Mesenchymal stem cell (in vitro differentiated cells and primary cell): ENCODE results near the gene CAMK1D.

Source experiments
- DNase-seq: peaks from one replicate; pipeline ENCODE4 v3.0.0-alpha.2; 2013
- H2AFZ ChIP-seq: one replicate; pipeline ENCODE4 v1.6.1; 2013; ENCODE audit warnings: low read depth, mild to moderate bottlenecking, control low read depth, inconsistent platforms, low read length, moderate library complexity
- H2AK5ac ChIP-seq: 2 replicates; pipeline ENCODE4 v1.6.1; 2013; ENCODE audit warnings: low read length, moderate library complexity, mild to moderate bottlenecking, inconsistent platforms; ENCODE audit not compliant: severe bottlenecking
- H2BK120ac ChIP-seq: one replicate; pipeline ENCODE4 v1.6.1; 2013; ENCODE audit warnings: low read depth, mild to moderate bottlenecking, inconsistent platforms, low read length, moderate library complexity
- H2BK12ac ChIP-seq, 2 experiments: one replicate each; pipeline ENCODE4 v1.6.1; 2013; ENCODE audit warnings: inconsistent platforms in 2 of 2, low read length in 2 of 2, mild to moderate bottlenecking in 2 of 2, moderate library complexity in 2 of 2, control low read depth in 1 of 2
- H2BK15ac ChIP-seq: one replicate; pipeline ENCODE4 v1.6.1; 2013; ENCODE audit warnings: mild to moderate bottlenecking, low read depth, inconsistent platforms; ENCODE audit not compliant: poor library complexity, severe bottlenecking
- H2BK5ac ChIP-seq: 2 replicates; pipeline ENCODE4 v1.6.1; 2013; ENCODE audit warnings: low read depth, mild to moderate bottlenecking, low read length, control low read depth, inconsistent platforms; ENCODE audit not compliant: poor library complexity, severe bottlenecking
- H3K14ac ChIP-seq, 2 experiments: one replicate each; pipeline ENCODE4 v1.6.1; 2013; ENCODE audit warnings: inconsistent platforms in 2 of 2, low read length in 2 of 2, control low read depth in 1 of 2, mild to moderate bottlenecking in 1 of 2, moderate library complexity in 1 of 2
- H3K18ac ChIP-seq, 2 experiments: one replicate each; pipeline ENCODE4 v1.6.1; 2013; ENCODE audit warnings: inconsistent platforms in 2 of 2, low read length in 2 of 2, control low read depth in 1 of 2, low read depth in 1 of 2, mild to moderate bottlenecking in 1 of 2
- H3K23ac ChIP-seq, 2 experiments: one replicate each; pipeline ENCODE4 v1.6.1; 2013; ENCODE audit warnings: inconsistent platforms in 2 of 2, low read length in 2 of 2, mild to moderate bottlenecking in 2 of 2, moderate library complexity in 2 of 2, control low read depth in 1 of 2
- H3K27ac ChIP-seq: 2 replicates; pipeline ENCODE4 v1.5.1; 2013; ENCODE audit warnings: mild to moderate bottlenecking, moderate library complexity, low read length, control low read depth, inconsistent platforms; ENCODE audit not compliant: poor library complexity, severe bottlenecking
- H3K27me3 ChIP-seq, 2 experiments: 2 replicates each; pipeline versions ENCODE4 v1.6.1 to v1.7.0; 2013; ENCODE audit warnings: low read length in 2 of 2, mild to moderate bottlenecking in 2 of 2, moderate library complexity in 2 of 2, control low read depth in 1 of 2, inconsistent platforms in 1 of 2; ENCODE audit not compliant: control insufficient read depth in 1 of 2, insufficient read depth in 1 of 2
- H3K36me3 ChIP-seq, 2 experiments: 2 replicates each; pipeline versions ENCODE4 v1.6.1 to v1.7.0; 2013; ENCODE audit warnings: low read length in 2 of 2, control low read depth in 1 of 2, inconsistent platforms in 1 of 2, low read depth in 1 of 2, mild to moderate bottlenecking in 1 of 2; ENCODE audit not compliant: insufficient read depth in 2 of 2, control insufficient read depth in 1 of 2
- H3K4ac ChIP-seq, 2 experiments: one replicate each; pipeline ENCODE4 v1.6.1; 2013; ENCODE audit warnings: inconsistent platforms in 2 of 2, low read length in 2 of 2, mild to moderate bottlenecking in 2 of 2, moderate library complexity in 2 of 2, control low read depth in 1 of 2, low read depth in 1 of 2
- H3K4me1 ChIP-seq: 2 replicates; pipeline ENCODE4 v1.6.1; 2013; ENCODE audit warnings: low read depth, low read length, control low read depth; ENCODE audit not compliant: control insufficient read depth, insufficient read depth
- H3K4me2 ChIP-seq: 2 replicates; pipeline ENCODE4 v1.6.1; 2013; ENCODE audit warnings: low read length, mild to moderate bottlenecking, inconsistent platforms; ENCODE audit not compliant: poor library complexity, severe bottlenecking
- H3K4me3 ChIP-seq, 2 experiments: 2 replicates each; pipeline versions ENCODE4 v1.5.1 to v1.7.0; 2013; ENCODE audit warnings: low read length in 2 of 2, mild to moderate bottlenecking in 2 of 2, control low read depth in 1 of 2, low read depth in 1 of 2; ENCODE audit not compliant: insufficient read depth in 1 of 2
- H3K79me1 ChIP-seq: replicated peaks from 2 replicates; pipeline ENCODE4 v1.6.1; 2013; ENCODE audit warnings: mild to moderate bottlenecking, control low read depth, low read length, inconsistent platforms; ENCODE audit not compliant: poor library complexity, severe bottlenecking
- H3K9ac ChIP-seq: 2 replicates; pipeline ENCODE4 v1.7.0; 2013; ENCODE audit warnings: mild to moderate bottlenecking, low read length, moderate library complexity
- H3K9me3 ChIP-seq: 2 replicates; pipeline ENCODE4 v1.7.0; 2013; ENCODE audit warnings: mild to moderate bottlenecking, low read length; ENCODE audit not compliant: control insufficient read depth
- H4K8ac ChIP-seq: one replicate; pipeline ENCODE4 v1.6.1; 2013; ENCODE audit warnings: inconsistent platforms, mild to moderate bottlenecking, low read length, moderate library complexity
- H4K91ac ChIP-seq: one replicate; pipeline ENCODE4 v1.6.1; 2013; ENCODE audit warnings: mild to moderate bottlenecking, low read length, inconsistent platforms
- WGBS: methylation state at CpG from one replicate; pipeline ENCODE4 v1.1.7; 2013; ENCODE audit warnings: mixed read lengths; 5-methylcytosine and 5-hydroxymethylcytosine counted together

CAMK1D gene

GRCh38 chr10:12777840-12778585, 428.7 kb downstream of the CAMK1D start:
- Histone ChIP-seq H3K14ac (no peak overlapping the region), H2AK5ac (no peak overlapping the region)

GRCh38 chr10:12780634-12781601, 431.6 kb downstream of the CAMK1D start:
- H3K18ac ChIP-seq: no peak overlapping the region
- H3K27ac ChIP-seq: no peak overlapping the region
- peaks cover 0 to 23% of the 10 kb centered on the region in 2 experiments for H3K36me3 ChIP-seq
- DNase-seq: no peak
- no peaks in the 10 kb centered on the region for H3K4me1 ChIP-seq
- H2BK15ac ChIP-seq: no peak overlapping the region
- no peak overlapping the region for H4K91ac ChIP-seq
- WGBS: 90% methylated on average over 21 of the region's 22 CpGs
- H2BK5ac ChIP-seq: no peak overlapping the region
- no peak overlapping the region for H2AK5ac ChIP-seq
- no peaks in the 10 kb centered on the region for H3K9me3 ChIP-seq
- no peak overlapping the region for H4K8ac ChIP-seq
- H2AFZ ChIP-seq: no peak overlapping the region
- no peak overlapping the region for H3K4me3 ChIP-seq
- H2BK12ac ChIP-seq: no peak overlapping the region
- no peak overlapping the region for H3K14ac ChIP-seq
- no peak overlapping the region for H3K23ac ChIP-seq
- H3K9ac ChIP-seq: no peak overlapping the region
- H3K4ac ChIP-seq: no peak overlapping the region
- no peak overlapping the region for H2BK120ac ChIP-seq
- no peaks in the 10 kb centered on the region for H3K27me3 ChIP-seq
- peaks cover 20% of the 10 kb centered on the region for H3K79me1 ChIP-seq
- no peak overlapping the region for H3K4me2 ChIP-seq

More at GRCh38 chr10:12777840-12778585, 428.7 kb downstream of the CAMK1D start:
- no peak overlapping the region for H2BK12ac ChIP-seq
- no peaks in the 10 kb centered on the region for H3K9me3 ChIP-seq
- H2AFZ ChIP-seq: no peak overlapping the region
- H3K18ac ChIP-seq: no peak overlapping the region
- no peak overlapping the region for H2BK120ac ChIP-seq
- no peak overlapping the region for H3K4me3 ChIP-seq
- H3K79me1 ChIP-seq: peaks cover 15% of the 10 kb centered on the region
- H3K4me1 ChIP-seq: peaks cover 6% of the 10 kb centered on the region
- H3K36me3 ChIP-seq: peaks cover 0 to 13% of the 10 kb centered on the region in 2 experiments
- WGBS: 86% methylated on average over 8 of the region's 8 CpGs
- no peak overlapping the region for H2BK5ac ChIP-seq
- no peak overlapping the region for H4K8ac ChIP-seq
- no peak overlapping the region for H4K91ac ChIP-seq
- no peak overlapping the region for H3K9ac ChIP-seq
- no peak for DNase-seq
- no peaks in the 10 kb centered on the region for H3K27me3 ChIP-seq
- no peak overlapping the region for H3K27ac ChIP-seq
- H3K4ac ChIP-seq: no peak overlapping the region
- H3K4me2 ChIP-seq: no peak overlapping the region
- no peak overlapping the region for H2BK15ac ChIP-seq
- H3K23ac ChIP-seq: no peak overlapping the region

GRCh38 chr10:12781976-12782375, 432.6 kb downstream of the CAMK1D start:
- H3K23ac ChIP-seq: no peak overlapping the region
- no peak overlapping the region for H2AK5ac ChIP-seq
- no peak overlapping the region for H2BK15ac ChIP-seq
- no peak overlapping the region for H3K27ac ChIP-seq
- H3K36me3 ChIP-seq: peaks cover 0 to 23% of the 10 kb centered on the region in 2 experiments
- H2AFZ ChIP-seq: no peak overlapping the region
- H3K14ac ChIP-seq: no peak overlapping the region
- WGBS: 91% methylated on average over 1 of the region's 1 CpG
- no peak overlapping the region for H3K9ac ChIP-seq
- peaks cover 15% of the 10 kb centered on the region for H3K79me1 ChIP-seq
- no peak for DNase-seq
- no peak overlapping the region for H4K91ac ChIP-seq
- H2BK12ac ChIP-seq: peak overlapping the region in 1 of 2 experiments; percentile 57
- no peak overlapping the region for H3K4me2 ChIP-seq
- H3K4me1 ChIP-seq: no peaks in the 10 kb centered on the region
- H3K4me3 ChIP-seq: no peak overlapping the region
- H3K9me3 ChIP-seq: no peaks in the 10 kb centered on the region
- no peak overlapping the region for H3K18ac ChIP-seq
- H2BK5ac ChIP-seq: no peak overlapping the region
- H3K4ac ChIP-seq: no peak overlapping the region
- H2BK120ac ChIP-seq: no peak overlapping the region
- H4K8ac ChIP-seq: no peak overlapping the region
- no peaks in the 10 kb centered on the region for H3K27me3 ChIP-seq

- DNase-seq: peak; percentile 54
- 43% methylated on average over 8 of the region's 8 CpGs for WGBS
- no peak overlapping the region for H3K9ac ChIP-seq
- H2BK5ac ChIP-seq: no peak overlapping the region
- H3K18ac ChIP-seq: peak overlapping the region in 1 of 2 experiments; percentile 19
- H4K91ac ChIP-seq: no peak overlapping the region
- H3K9me3 ChIP-seq: no peaks in the 10 kb centered on the region
- H3K23ac ChIP-seq: no peak overlapping the region
- H4K8ac ChIP-seq: peak overlapping the region; percentile 85
- H3K4ac ChIP-seq: no peak overlapping the region
- peaks cover 0 to 25% of the 10 kb centered on the region in 2 experiments for H3K36me3 ChIP-seq
- no peak overlapping the region for H2AK5ac ChIP-seq
- no peaks in the 10 kb centered on the region for H3K4me1 ChIP-seq
- no peak overlapping the region for H2AFZ ChIP-seq
- H3K14ac ChIP-seq: no peak overlapping the region
- no peaks in the 10 kb centered on the region for H3K27me3 ChIP-seq
- H3K4me3 ChIP-seq: no peak overlapping the region
- H3K4me2 ChIP-seq: no peak overlapping the region
- H3K79me1 ChIP-seq: peaks cover 17% of the 10 kb centered on the region
- no peak overlapping the region for H2BK15ac ChIP-seq
- no peak overlapping the region for H2BK12ac ChIP-seq
- no peak overlapping the region for H2BK120ac ChIP-seq
- H3K27ac ChIP-seq: no peak overlapping the region
Observed at GRCh38 chr10:12782537-12782936, 433.2 kb downstream of the CAMK1D start.
